WTC11 (cell line): ENCODE data around the gene ENAH. TPM values are rescaled to one million over a fixed set of nuclear protein-coding genes. Genes with fewer than 3 reads are reported as not detected.

Source experiments
- ATAC-seq: fragments of 200-7000 bp; cut with Tn5 transposase; 2 replicates; pipeline ENCODE4 v1.10.0; 2021; ENCODE audit warnings: mild to moderate bottlenecking, moderate library complexity
- CTCF ChIA-PET: fragments of 300-600 bp; sonication (Branson Sonifier 250); formaldehyde crosslinking; loops from one replicate; lab custom pipeline; 2021; ENCODE audit warnings: antibody characterized with exemption; lab: Charles Lee
- POLR2A ChIA-PET: fragments of 350-600 bp; sonication (Branson Sonifier 250); formaldehyde crosslinking; loops from one replicate; lab custom pipeline; 2021; ENCODE audit warnings: antibody characterized with exemption; lab: Charles Lee
- DNase-seq: peaks from one replicate; pipeline ENCODE4 v3.0.0; 2021; ENCODE audit warnings: low spot score
- H3K27ac Mint-ChIP-seq: 2 replicates; pipeline ENCODE4 v1.8.0; 2021; ENCODE audit warnings: mixed read lengths
- H3K27me3 Mint-ChIP-seq: 2 replicates; pipeline ENCODE4 v1.8.0; 2021; ENCODE audit warnings: low read depth, mild to moderate bottlenecking, moderate library complexity, mixed read lengths
- H3K36me3 Mint-ChIP-seq: 2 replicates; pipeline ENCODE4 v1.8.0; 2021; ENCODE audit warnings: mixed read lengths
- H3K4me1 Mint-ChIP-seq: 2 replicates; pipeline ENCODE4 v1.8.0; 2022; ENCODE audit warnings: mixed read lengths
- H3K4me3 Mint-ChIP-seq: 2 replicates; pipeline ENCODE4 v1.8.0; 2021; ENCODE audit warnings: mild to moderate bottlenecking, moderate library complexity, mixed read lengths
- H3K9me3 Mint-ChIP-seq: 2 replicates; pipeline ENCODE4 v1.8.0; 2021; ENCODE audit warnings: mixed read lengths
- ARID4B ChIP-seq: sonication (generic); formaldehyde crosslinking; IDR thresholded peaks from 2 replicates; pipeline ENCODE4 v1.8.0; 2023; ENCODE audit warnings: missing genetic modification reagents, mild to moderate bottlenecking, borderline replicate concordance
- ATF1 ChIP-seq: sonication (generic); formaldehyde crosslinking; IDR thresholded peaks from 2 replicates; pipeline ENCODE4 v1.8.1; 2023; ENCODE audit warnings: mild to moderate bottlenecking, moderate library complexity, missing genetic modification reagents
- ATF3 ChIP-seq: sonication (generic); formaldehyde crosslinking; conservative IDR thresholded peaks from 2 replicates; pipeline ENCODE4 v1.8.1; 2022; ENCODE audit warnings: mild to moderate bottlenecking, missing genetic modification reagents
- FOXP1 ChIP-seq: sonication (generic); formaldehyde crosslinking; IDR thresholded peaks from 2 replicates; pipeline ENCODE4 v1.8.0; 2022; ENCODE audit warnings: missing genetic modification reagents, mild to moderate bottlenecking, moderate library complexity, borderline replicate concordance
- GRHL2 ChIP-seq: fragments of 250-450 bp; sonication (Bioruptor Pico); IDR thresholded peaks from 2 replicates; pipeline ENCODE4 v1.8.0; 2022; ENCODE audit warnings: mild to moderate bottlenecking, moderate library complexity; ENCODE audit not compliant: insufficient replicate concordance, severe bottlenecking
- HMGA2 ChIP-seq: fragments of 250-450 bp; sonication (Bioruptor Pico); IDR thresholded peaks from 2 replicates; pipeline ENCODE4 v1.4.0; 2021; ENCODE audit warnings: mild to moderate bottlenecking, moderate library complexity
- IRF1 ChIP-seq: sonication (generic); formaldehyde crosslinking; IDR thresholded peaks from 2 replicates; pipeline ENCODE4 v1.8.0; 2023; ENCODE audit warnings: missing genetic modification reagents
- MXD4 ChIP-seq: fragments of 250-450 bp; sonication (Bioruptor Pico); IDR thresholded peaks from 2 replicates; pipeline ENCODE4 v1.8.0; 2021; ENCODE audit warnings: mild to moderate bottlenecking, moderate library complexity, borderline replicate concordance
- MYBL2 ChIP-seq: sonication (generic); formaldehyde crosslinking; IDR thresholded peaks from 2 replicates; pipeline ENCODE4 v1.8.1; 2023; ENCODE audit warnings: mild to moderate bottlenecking, moderate library complexity, missing genetic modification reagents
- NFATC4 ChIP-seq: fragments of 250-450 bp; sonication (Bioruptor Pico); IDR thresholded peaks from 2 replicates; pipeline ENCODE4 v1.9.0; 2021; ENCODE audit warnings: mild to moderate bottlenecking
- NFYB ChIP-seq: sonication (generic); formaldehyde crosslinking; conservative IDR thresholded peaks from 2 replicates; pipeline ENCODE4 v1.8.0; 2022; ENCODE audit warnings: low read depth, missing genetic modification reagents
- SMAD3 ChIP-seq: sonication (generic); formaldehyde crosslinking; IDR thresholded peaks from 2 replicates; pipeline ENCODE4 v1.8.0; 2022; ENCODE audit warnings: missing genetic modification reagents, mild to moderate bottlenecking, borderline replicate concordance
- SMAD4 ChIP-seq: sonication (generic); formaldehyde crosslinking; IDR thresholded peaks from 2 replicates; pipeline ENCODE4 v1.8.0; 2022; ENCODE audit warnings: mild to moderate bottlenecking, missing genetic modification reagents
- SOX15 ChIP-seq: fragments of 250-450 bp; sonication (Bioruptor Pico); IDR thresholded peaks from 2 replicates; pipeline ENCODE4 v1.9.0; 2021; ENCODE audit warnings: mild to moderate bottlenecking
- STAT6 ChIP-seq: sonication (generic); formaldehyde crosslinking; conservative IDR thresholded peaks from 2 replicates; pipeline ENCODE4 v1.8.1; 2023; ENCODE audit warnings: mild to moderate bottlenecking, low read depth, missing genetic modification reagents, moderate library complexity
- TCF7 ChIP-seq: sonication (generic); formaldehyde crosslinking; IDR thresholded peaks from 2 replicates; pipeline ENCODE4 v1.8.0; 2022; ENCODE audit warnings: mild to moderate bottlenecking, low read depth, missing genetic modification reagents, moderate library complexity
- ZNF219 ChIP-seq: sonication (generic); formaldehyde crosslinking; IDR thresholded peaks from 2 replicates; pipeline ENCODE4 v1.8.0; 2023; ENCODE audit warnings: missing genetic modification reagents, mild to moderate bottlenecking, borderline replicate concordance
- ZNF232 ChIP-seq: sonication (generic); formaldehyde crosslinking; IDR thresholded peaks from 2 replicates; pipeline ENCODE4 v1.8.0; 2022; ENCODE audit warnings: mild to moderate bottlenecking, missing genetic modification reagents
- ZNF396 ChIP-seq: fragments of 250-450 bp; sonication (Bioruptor Pico); IDR thresholded peaks from 2 replicates; pipeline ENCODE4 v1.8.0; 2021; ENCODE audit warnings: mild to moderate bottlenecking, moderate library complexity, borderline replicate concordance
- total RNA-seq: library from RNA; stranded (reverse); gene quantifications from 3 replicates; pipeline ENCODE4 v1.2.3, GENCODE V29; 2021

ENAH gene
- total RNA-seq, 1 experiment from 2014 or later = 227 TPM

- Mint-ChIP-seq H3K9me3 (peaks cover 13% of the 10 kb centered on the region), H3K36me3 (0 out of 2 replicates have a peak, but pooled peaks cover 6% of the 10 kb centered on the region), H3K4me1 (peaks cover 45% of the 10 kb centered on the region), H3K27ac (no peak overlapping the region), H3K27me3 (no peaks in the 10 kb centered on the region), H3K4me3 (no peak overlapping the region)
- POLR2A ChIA-PET = no interaction called here
- ATAC-seq (no peak), DNase-seq (no peak)
- TF ChIP-seq GRHL2 (CRISPR knock-in tag) = no peak
- TF ChIP-seq ATF3 (CRISPR knock-in tag) = no peak
- no peak for TF ChIP-seq HMGA2 (CRISPR knock-in tag)
- TF ChIP-seq ZNF396 = no peak
- no peak for TF ChIP-seq ARID4B (CRISPR knock-in tag)
- TF ChIP-seq MXD4 (CRISPR knock-in tag) = no peak
- TF ChIP-seq FOXP1 = no peak
- TF ChIP-seq NFYB (CRISPR knock-in tag) = no peak
- no peak for TF ChIP-seq ZNF232 (CRISPR knock-in tag)
- no peak for TF ChIP-seq SOX15 (CRISPR knock-in tag)
- no peak for TF ChIP-seq SMAD4 (CRISPR knock-in tag)
- no peak for TF ChIP-seq IRF1 (CRISPR knock-in tag)
- no peak for TF ChIP-seq ZNF219
- TF ChIP-seq STAT6 (CRISPR knock-in tag) = no peak
- no peak for TF ChIP-seq SMAD3 (CRISPR knock-in tag)
- no peak for TF ChIP-seq MYBL2
- TF ChIP-seq TCF7 = no peak
- TF ChIP-seq ATF1 (CRISPR knock-in tag) = no peak
- no peak for TF ChIP-seq NFATC4 (CRISPR knock-in tag)
- CTCF ChIA-PET = interaction anchor here (0.9 to 3.3 kb wide), 8 partner anchors 10 to 349 kb away, joined by 3 to 25 read pairs (median 5); partner anchors contain the start of gene EPHX1
Observed at GRCh38 chr1:225460737-225461532, 192.0 kb downstream of the ENAH start.
